ENCODE measurements around the gene ZNF175.

ZNF175 gene

DNA sequence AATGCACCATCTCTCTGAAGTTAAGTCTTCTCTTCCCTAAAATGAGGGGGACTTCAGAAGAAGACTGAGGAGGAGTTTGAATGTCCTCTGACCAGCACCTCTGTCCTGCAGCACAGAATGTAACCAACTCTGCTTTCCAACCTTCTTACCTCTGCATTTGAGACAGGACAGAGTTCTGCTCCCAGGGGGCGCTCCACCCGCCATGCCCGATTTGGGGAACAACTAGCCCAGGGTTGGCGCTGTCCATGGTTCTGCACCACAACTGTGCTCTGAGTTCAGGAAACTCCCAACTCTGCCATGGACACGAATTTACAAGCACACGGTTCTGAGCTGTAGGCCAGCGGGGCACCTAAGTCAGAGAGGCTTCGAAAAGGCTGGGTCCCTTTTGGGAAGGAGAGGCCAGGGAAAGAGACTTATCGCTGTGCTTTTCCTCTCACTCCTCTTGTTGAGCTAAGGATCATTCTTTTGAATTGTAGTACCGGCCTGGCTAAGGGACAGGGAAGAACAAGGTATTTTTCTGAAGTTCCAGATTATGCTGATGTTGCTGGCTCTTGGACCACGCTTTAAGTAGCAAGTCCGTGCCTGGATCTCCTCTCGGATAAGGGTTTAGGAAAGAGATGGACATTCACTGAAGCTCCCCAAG lies 37.0 kb downstream of the ZNF175 start:
- Histone ChIP-seq H3K36me3 (peaks cover 39% of the 10 kb centered on the region), H3K27me3 (peaks cover 40% of the 10 kb centered on the region), H3K4me1 (ENCODE audit: control insufficient read depth in 1 of 2, insufficient read depth in 1 of 2, low read depth in 1 of 2, low read length in 1 of 2) (peaks cover 0 to 22% of the 10 kb centered on the region in 2 experiments), H3K4me3 (ENCODE audit: low read depth in 1 of 2, low read length in 1 of 2) (no peak overlapping the region), H3K27ac (peak overlapping the region; percentile 28), H3K9me3 (no peaks in the 10 kb centered on the region)
- TF ChIP-seq, protein P1, sequence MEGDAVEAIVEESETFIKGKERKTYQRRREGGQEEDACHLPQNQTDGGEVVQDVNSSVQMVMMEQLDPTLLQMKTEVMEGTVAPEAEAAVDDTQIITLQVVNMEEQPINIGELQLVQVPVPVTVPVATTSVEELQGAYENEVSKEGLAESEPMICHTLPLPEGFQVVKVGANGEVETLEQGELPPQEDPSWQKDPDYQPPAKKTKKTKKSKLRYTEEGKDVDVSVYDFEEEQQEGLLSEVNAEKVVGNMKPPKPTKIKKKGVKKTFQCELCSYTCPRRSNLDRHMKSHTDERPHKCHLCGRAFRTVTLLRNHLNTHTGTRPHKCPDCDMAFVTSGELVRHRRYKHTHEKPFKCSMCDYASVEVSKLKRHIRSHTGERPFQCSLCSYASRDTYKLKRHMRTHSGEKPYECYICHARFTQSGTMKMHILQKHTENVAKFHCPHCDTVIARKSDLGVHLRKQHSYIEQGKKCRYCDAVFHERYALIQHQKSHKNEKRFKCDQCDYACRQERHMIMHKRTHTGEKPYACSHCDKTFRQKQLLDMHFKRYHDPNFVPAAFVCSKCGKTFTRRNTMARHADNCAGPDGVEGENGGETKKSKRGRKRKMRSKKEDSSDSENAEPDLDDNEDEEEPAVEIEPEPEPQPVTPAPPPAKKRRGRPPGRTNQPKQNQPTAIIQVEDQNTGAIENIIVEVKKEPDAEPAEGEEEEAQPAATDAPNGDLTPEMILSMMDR (IDR thresholded peaks at IDR 0.05): peak; percentile 80

DNA sequence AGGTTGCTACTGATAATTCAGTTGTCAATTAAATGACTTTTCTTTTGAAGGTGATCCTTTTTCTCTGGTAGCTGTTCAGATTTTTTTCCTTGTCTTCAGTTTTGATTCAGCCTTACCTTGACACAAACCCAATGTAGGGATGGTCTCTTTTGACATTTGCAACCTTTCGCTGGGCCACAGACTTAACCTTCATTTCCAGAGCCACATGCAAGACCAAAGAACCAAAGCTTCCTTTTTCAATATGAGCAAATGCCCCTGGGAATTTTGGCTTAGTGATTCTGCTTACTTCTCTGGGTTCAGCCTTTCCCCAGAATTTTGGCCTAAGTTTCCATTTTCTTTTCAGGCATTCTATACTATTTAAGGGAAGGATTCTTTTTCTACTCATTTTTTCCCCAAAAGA lies 39.5 kb downstream of the ZNF175 start:
- peaks cover 0 to 46% of the 10 kb centered on the region in 2 experiments for H3K4me1 ChIP-seq (ENCODE audit: control insufficient read depth in 1 of 2, insufficient read depth in 1 of 2, low read depth in 1 of 2, low read length in 1 of 2)
- H3K27me3 ChIP-seq: peaks cover 15% of the 10 kb centered on the region
- peak overlapping the region; percentile 62 for H3K27ac ChIP-seq
- H3K36me3 ChIP-seq: peaks cover 64% of the 10 kb centered on the region
- H3K9me3 ChIP-seq: no peaks in the 10 kb centered on the region
- TF ChIP-seq, protein P1 (IDR thresholded peaks at IDR 0.05): no peak
- H3K4me3 ChIP-seq (ENCODE audit: low read depth in 1 of 2, low read length in 1 of 2): no peak overlapping the region

DNA sequence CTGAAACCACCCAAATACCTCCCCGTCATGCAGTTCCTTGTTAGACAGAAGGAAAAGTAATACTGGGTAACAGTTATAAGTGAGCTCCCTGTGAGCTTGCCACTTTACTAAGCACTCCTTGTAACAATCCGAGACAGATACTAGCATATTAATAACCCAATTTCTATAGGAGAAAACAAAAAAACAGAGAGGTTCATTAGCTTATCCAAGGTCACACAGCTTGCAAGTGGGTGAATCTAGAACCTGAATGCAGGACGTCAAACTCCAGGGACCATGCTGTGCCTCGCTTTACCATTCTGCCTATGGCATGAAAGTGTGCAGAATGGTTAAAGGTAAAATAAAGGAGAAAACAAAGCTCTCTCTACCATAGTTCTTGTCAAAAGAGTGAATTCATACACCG lies 43.7 kb downstream of the ZNF175 start:
- TF ChIP-seq, protein P1 (IDR thresholded peaks at IDR 0.05): no peak
- Histone ChIP-seq H3K27me3 (no peaks in the 10 kb centered on the region), H3K9me3 (no peaks in the 10 kb centered on the region), H3K36me3 (peaks cover 84% of the 10 kb centered on the region), H3K4me1 (ENCODE audit: control insufficient read depth in 1 of 2, insufficient read depth in 1 of 2, low read depth in 1 of 2, low read length in 1 of 2) (peaks cover 7 to 56% of the 10 kb centered on the region in 2 experiments), H3K4me3 (ENCODE audit: low read depth in 1 of 2, low read length in 1 of 2) (no peak overlapping the region), H3K27ac (peak overlapping the region; percentile 62)

DNA sequence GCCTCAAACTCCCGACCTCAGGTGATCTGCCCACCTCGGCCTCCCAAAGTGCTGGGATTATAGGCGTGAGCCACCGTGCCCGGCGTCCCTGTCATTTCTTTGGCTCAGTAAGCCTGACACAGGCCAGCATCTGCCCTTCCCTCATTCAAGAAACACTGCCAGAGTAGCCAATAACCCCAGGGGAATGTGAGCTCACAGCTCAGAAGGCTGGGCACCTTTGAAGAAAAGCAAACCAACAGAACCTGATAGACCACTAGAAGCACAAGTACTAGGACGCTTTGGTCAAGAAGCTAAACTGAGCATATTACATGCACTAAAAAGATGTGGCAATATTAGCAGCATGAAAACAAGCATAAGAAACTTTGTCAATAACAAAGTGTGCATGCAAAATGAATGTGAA lies 44.9 kb downstream of the ZNF175 start:
- TF ChIP-seq, protein P1 (IDR thresholded peaks at IDR 0.05): no peak
- no peaks in the 10 kb centered on the region for H3K9me3 ChIP-seq
- H3K36me3 ChIP-seq: peaks cover 72% of the 10 kb centered on the region
- H3K27me3 ChIP-seq: no peaks in the 10 kb centered on the region
- peaks cover 19 to 68% of the 10 kb centered on the region in 2 experiments for H3K4me1 ChIP-seq (ENCODE audit: control insufficient read depth in 1 of 2, insufficient read depth in 1 of 2, low read depth in 1 of 2, low read length in 1 of 2)
- H3K27ac ChIP-seq: peak overlapping the region; percentile 62
- H3K4me3 ChIP-seq (ENCODE audit: low read depth in 1 of 2, low read length in 1 of 2): no peak overlapping the region

DNA sequence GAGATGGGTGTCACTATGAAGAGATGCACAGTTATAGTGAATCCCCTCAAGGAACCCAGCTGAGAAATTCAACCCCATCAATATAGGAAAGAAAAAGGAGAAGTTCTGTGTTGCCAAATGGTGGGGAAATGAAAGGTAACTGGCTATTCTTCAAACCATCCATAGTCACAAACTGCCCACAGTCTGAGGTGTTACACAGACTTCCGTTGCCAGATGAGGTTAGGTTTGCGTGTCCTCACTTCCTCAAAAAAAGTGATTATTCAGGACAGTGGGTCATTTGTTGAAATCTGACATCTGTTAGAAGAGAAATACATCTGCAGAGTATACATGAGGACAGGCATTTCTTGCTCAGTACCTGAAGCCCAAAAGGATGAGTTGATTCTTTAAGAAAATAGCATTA lies 50.1 kb downstream of the ZNF175 start:
- Histone ChIP-seq H3K27me3 (no peaks in the 10 kb centered on the region), H3K4me3 (ENCODE audit: low read depth in 1 of 2, low read length in 1 of 2) (peak overlapping the region in 1 of 2 experiments; percentile 46), H3K27ac (peak overlapping the region; percentile 87), H3K9me3 (no peaks in the 10 kb centered on the region), H3K4me1 (ENCODE audit: control insufficient read depth in 1 of 2, insufficient read depth in 1 of 2, low read depth in 1 of 2, low read length in 1 of 2) (peaks cover 52 to 90% of the 10 kb centered on the region in 2 experiments), H3K36me3 (peaks cover 60% of the 10 kb centered on the region)
- TF ChIP-seq, protein P1 (IDR thresholded peaks at IDR 0.05): peak; percentile 33
